GM10266 (cell line): ENCODE measurements around the gene ETDC.
"Not testable (repeated sequence)": the region's sequence is repeated elsewhere in the genome, so short reads cannot be mapped to it uniquely, and the experiment has no call there.

Source experiments
- DNase-seq: peaks from one replicate; pipeline ENCODE4 v3.0.0; 2012; ENCODE audit errors: extremely low spot score
- CTCF ChIP-seq: IDR thresholded peaks from 2 replicates; pipeline ENCODE4 v1.5.1; 2012; ENCODE audit warnings: mild to moderate bottlenecking, low read depth; ENCODE audit not compliant: control insufficient read depth, insufficient read depth; ENCODE audit errors: missing control alignments

The ETDC gene

DNA sequence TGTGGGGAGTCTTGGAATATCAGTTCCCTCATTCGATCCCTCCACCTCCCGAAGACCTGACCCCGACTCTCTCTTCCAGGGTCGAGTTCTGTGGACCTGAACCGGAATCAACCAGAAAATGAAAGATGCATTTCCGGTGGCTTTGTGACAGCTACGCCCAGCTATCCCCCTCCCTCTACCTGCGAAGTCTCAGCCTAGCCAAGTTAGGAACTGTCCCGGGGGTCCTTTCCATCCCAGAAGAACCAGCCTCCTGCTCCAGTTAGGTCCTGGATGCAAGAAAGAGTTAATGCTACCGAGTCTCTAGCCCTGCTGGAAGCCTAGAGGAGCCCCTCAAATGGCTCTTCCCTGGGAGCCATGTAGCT, 13.4 kb upstream of the ETDC start:
- DNase-seq: no peak

DNA sequence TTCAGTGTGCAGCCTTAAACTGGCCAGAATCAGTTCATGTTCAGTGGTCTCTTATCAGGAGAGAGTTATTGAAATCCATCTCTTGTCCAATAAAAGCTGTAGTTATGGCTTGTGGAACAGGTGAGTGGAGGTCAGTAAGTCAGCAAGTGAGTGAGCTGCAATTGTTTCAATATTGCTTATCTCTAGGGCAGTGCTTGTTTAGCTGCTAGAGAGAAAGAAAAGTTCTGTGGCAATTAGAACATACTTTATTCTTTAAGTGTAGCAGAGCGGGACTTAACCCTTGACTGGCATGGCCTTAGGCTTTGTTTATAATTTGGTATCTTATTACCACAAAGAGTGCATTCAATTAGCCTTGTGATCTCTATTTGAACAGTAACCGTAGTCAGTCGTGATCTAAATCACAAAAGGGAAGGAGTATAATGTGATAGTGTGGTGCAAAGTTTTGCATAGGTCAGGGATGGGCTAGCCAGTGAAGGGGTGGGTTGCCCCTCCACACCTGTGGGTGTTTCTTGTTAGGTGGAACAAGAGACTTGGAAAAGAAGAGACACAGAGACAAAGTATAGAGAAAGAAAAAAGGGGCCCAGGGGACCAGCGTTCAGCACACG, 6.9 kb upstream of the ETDC start:
- no peak for DNase-seq
- no peak for TF ChIP-seq CTCF

More for the DNA sequence above, 13.4 kb upstream of the ETDC start:
- TF ChIP-seq CTCF: no peak

- DNase-seq: no peak
- TF ChIP-seq CTCF: no peak
Measured at GRCh38 chrX:135304741-135305140, 4.5 kb upstream of the ETDC start.

DNA sequence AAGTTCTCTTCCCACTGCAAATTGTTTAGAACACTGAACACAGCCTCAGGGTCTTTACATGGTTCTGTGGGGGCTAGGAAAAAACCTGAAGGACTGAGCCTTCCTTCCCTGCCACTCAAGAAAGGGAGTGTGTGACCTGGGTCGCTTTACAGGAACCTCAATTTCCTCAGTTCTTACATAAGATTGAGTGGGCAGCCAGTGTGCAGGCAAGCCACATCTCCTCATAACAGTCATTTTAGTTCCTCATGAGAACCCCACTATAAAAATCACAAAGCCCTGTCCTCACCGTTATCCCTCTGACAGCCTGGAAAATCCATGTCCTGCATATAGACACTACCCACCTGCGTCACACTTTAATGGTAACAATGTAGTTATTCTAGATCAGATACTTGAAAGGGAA, 2.1 kb upstream of the ETDC start:
- no peak for TF ChIP-seq CTCF
- no peak for DNase-seq

- DNase-seq: no peak
- no peak for TF ChIP-seq CTCF
Measured at GRCh38 chrX:135308345-135308855, 880 bp upstream of the ETDC start.

DNA sequence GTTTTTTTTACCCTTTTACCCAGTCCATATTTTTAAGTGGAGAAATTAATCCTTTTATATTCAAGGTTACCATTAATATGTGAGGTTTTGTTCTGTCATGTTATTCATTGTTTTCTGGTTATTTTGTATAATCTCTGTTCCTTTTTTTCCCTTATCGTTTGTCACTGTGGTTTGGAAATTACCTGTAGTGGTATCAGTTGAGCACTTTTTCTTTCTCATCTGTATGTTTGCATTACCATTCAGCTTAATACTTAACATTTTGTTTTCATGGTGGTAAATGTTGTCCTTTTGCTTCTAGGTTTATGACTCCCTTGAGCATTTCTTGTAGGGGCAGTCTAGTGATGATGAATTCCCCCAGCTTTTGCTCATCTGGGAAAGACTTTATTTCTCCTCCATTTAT, 6.6 kb downstream of the ETDC start:
- no peak for DNase-seq
- TF ChIP-seq CTCF: no peak

DNA sequence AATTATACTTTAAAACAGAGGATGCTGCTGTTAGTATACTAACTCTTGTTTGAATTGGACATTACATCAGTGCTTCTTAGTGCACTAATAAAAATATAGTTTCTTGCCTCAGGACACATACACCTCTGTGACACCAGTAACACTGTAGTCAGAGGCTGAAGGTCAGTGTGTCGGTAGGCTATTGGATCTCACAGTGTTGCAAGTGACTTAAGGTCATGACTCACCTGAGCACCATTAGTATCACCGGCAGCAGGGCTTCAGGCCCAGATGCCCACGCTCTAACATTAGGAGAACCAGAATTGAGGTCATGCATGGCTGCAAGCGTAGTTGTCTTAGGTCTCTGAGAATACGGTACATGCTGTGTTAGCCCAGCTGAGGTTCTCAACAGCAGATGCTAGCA, 15.2 kb downstream of the ETDC start:
- no peak for TF ChIP-seq CTCF
- no peak for DNase-seq

DNA sequence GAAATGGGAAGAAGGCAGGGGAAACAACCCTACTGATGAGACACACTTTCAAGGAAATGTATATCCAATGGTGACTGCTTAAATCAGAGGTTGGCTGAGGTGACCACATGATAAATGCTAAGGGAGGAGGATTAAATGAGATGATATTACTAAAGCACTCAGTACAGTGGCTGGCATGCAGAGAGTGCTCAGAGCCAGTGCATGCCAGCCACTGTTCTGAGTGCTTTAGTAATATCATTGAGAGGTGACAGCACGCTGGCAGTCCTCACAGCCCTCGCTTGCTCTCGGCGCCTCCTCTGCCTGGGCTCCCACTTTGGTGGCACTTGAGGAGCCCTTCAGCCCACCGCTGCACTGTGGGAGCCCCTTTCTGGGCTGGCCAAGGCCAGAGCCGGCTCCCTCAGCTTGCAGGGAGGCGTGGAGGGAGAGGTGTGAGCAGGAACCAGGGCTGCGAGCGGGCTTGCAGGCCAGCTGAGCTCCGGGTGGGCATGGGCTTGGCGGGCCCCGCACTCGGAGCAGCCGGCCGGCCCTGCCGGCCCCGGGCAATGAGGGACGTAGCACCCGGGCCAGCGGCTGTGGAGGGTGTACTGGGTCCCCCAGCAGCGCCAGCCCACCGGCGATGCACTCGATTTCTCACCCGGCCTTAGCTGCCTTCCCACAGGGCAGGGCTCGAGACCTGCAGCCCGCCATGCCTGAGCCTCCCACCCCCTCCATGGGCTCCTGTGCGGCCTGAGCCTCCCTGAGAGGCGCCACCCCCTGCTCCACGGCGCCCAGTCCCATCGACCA, 15.9 kb downstream of the ETDC start:
- DNase-seq: not testable (repeated sequence)
